GM21723 (cell line): ENCODE measurements around the gene OTUD6A.
"Not testable (repeated sequence)": the region's sequence is repeated elsewhere in the genome, so short reads cannot be mapped to it uniquely, and the experiment has no call there.

Source experiments
- ATAC-seq: cut with Tn5 transposase; IDR thresholded peaks from one replicate; pipeline ENCODE4 v1.9.1; 2021; ENCODE audit warnings: mild to moderate bottlenecking, moderate library complexity; ENCODE audit not compliant: unreplicated experiment

The OTUD6A gene

GRCh38 chrX:70044541-70045245 is 17.6 kb upstream of the OTUD6A start:
- no peak for ATAC-seq

DNA sequence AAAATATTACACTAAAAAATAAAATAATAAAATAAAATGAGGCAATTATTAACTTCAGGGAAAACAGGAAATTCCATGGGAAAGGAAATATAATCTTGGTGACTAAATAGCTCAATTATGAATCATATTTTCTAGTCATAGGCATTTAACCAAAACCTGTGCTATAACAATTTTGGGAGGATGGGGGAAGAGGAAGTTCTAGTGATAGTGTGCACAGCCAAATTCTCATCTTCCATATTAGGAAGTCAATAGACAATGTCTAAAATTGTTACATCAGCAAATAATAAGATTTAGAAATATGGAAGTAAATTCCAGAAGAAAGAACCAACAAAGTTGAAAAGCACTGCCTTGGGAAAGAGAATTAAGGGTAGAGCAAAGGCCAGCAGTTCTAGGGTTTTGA is 15.3 kb upstream of the OTUD6A start:
- ATAC-seq, result no peak

DNA sequence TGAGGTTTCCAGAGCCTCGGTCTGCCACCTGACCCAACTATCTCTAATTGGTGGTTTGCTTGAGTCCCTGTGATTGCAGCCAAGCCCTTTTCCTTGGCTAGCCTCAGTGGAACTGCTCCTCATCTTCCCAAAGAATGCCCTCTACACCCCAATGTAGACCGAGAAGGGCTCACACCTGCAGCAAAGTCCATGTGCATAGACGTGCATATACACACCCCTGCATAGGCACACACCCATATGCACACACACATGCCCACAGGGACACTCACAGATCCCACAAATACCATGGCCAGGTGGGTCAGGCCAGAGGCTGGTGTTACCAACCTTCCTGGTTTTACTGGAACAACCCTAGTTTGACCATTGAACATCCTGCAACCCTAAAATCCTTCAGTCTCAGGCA is 12.9 kb upstream of the OTUD6A start:
- ATAC-seq, result no peak

GRCh38 chrX:70049925-70050324 is 12.3 kb upstream of the OTUD6A start, which contains the start of gene AWAT2:
TSS of gene AWAT2 (minus strand) at chrX:70049938. CDS start at chrX:70049932, 6 bp downstream.
- no peak for ATAC-seq

- no peak for ATAC-seq
Measured at GRCh38 chrX:70052895-70053615, 9.2 kb upstream of the OTUD6A start.

DNA sequence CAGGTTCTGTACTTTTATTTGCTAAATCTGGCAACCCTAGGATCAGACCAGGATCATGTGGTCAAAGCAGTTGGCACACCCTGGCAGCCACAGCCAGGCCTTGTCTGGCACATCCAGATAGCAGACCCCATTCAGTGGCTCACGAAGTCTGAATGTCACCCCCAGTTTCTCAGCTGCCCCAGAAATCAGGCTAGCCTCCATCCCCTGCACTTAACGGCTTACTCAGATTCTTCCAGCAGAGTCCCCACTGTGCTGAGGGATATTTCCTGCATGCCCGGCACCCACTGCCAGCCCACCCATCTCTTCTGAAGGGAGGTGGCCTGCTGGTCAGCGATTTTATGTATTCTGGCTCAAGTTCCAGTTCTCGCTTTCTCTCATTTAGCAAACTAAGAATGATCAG is 7.9 kb upstream of the OTUD6A start:
- no peak for ATAC-seq

DNA sequence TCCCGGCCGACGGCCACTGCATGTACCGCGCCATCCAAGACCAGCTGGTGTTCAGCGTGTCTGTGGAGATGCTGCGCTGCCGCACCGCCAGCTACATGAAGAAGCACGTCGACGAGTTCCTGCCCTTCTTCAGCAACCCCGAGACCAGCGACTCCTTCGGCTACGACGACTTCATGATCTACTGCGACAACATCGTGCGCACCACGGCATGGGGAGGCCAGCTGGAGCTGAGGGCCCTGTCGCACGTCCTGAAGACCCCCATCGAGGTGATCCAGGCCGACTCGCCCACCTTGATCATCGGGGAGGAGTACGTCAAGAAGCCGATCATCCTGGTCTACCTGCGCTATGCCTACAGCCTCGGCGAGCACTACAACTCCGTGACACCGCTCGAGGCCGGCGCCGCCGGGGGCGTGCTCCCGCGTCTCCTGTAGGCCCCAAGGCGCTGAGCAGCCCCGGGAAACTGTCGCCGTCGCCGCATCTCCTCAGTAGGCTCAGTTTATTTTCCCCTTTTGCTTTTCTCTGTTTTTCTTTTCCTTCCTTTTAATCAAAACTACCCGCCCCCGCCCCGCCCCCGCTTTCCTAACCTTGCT is 799 bp downstream of the OTUD6A start:
- no peak for ATAC-seq

DNA sequence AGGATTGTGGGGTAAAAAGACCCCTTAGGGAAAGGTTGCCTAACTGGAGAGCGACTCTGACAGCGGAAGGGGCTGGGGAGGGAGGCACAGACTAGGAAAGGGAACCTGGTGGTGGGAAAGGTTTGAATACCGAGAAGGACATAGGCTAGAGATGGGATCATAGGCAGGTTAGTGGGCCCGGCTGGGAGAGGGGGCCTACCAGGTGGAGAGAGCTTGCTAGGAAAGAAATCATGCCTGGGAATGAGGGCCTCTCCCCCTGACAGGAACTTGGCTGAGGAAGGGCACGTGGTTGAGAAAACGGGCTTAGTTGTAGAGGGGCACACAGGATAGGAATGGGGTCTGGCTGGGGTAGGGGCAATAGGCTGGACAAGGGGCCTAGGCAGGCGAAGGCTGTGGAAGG is 4.4 kb downstream of the OTUD6A start:
- ATAC-seq, result no peak

GRCh38 chrX:70079297-70079696 is 17.0 kb downstream of the OTUD6A start:
- ATAC-seq, result no peak

GRCh38 chrX:70079870-70080269 is 17.6 kb downstream of the OTUD6A start:
- ATAC-seq, result no peak

GRCh38 chrX:70082723-70083122 is 20.5 kb downstream of the OTUD6A start:
- ATAC-seq, result no peak

GRCh38 chrX:70084592-70085240 is 22.5 kb downstream of the OTUD6A start:
- no peak for ATAC-seq

GRCh38 chrX:70087857-70088630 is 25.8 kb downstream of the OTUD6A start:
- ATAC-seq, result no peak

DNA sequence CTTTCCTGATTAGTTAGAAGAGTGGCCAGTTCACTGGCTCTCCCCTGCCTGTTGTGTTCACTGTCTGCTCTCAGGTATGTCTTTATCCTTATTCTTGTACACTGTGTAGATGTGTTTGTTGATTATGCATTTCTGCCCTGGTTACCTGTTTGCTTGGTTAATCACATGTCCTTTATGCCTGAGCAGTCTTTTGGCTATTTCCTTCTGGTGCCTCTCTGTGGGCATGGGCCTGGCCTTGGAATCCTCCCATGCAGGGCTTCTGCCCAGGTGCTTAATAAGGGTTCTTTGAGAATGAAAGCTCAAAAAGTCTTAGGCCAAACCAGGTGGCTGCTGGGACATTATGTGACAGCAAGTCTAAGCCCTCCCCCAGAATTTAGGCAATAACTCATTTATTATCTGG is 26.5 kb downstream of the OTUD6A start:
- no peak for ATAC-seq

GRCh38 chrX:70089604-70090297 is 27.5 kb downstream of the OTUD6A start:
- no peak for ATAC-seq

GRCh38 chrX:70092247-70092646 is 30.0 kb downstream of the OTUD6A start:
- no peak for ATAC-seq

- ATAC-seq, result no peak
Measured at GRCh38 chrX:70096052-70096451, 33.8 kb downstream of the OTUD6A start.

DNA sequence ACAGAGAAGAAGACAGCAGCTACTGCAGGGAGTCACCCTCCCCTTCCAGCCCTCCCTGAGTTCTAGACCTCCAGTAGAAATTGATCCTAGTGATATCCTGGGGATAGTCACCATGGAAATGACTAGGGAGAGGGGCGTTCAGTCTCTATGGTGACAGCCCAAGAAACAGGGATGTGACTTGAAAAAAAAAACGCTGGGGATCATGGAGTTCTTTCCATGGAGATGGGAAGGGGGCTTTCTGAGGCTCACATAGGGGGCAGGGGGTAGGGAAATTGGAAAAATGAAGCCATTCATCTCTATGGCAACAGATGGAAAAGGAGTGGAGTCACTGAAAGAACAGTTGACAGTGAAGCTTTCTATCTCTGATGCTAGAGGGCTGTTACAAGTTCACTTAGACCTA is 43.0 kb downstream of the OTUD6A start:
- ATAC-seq, result no peak

DNA sequence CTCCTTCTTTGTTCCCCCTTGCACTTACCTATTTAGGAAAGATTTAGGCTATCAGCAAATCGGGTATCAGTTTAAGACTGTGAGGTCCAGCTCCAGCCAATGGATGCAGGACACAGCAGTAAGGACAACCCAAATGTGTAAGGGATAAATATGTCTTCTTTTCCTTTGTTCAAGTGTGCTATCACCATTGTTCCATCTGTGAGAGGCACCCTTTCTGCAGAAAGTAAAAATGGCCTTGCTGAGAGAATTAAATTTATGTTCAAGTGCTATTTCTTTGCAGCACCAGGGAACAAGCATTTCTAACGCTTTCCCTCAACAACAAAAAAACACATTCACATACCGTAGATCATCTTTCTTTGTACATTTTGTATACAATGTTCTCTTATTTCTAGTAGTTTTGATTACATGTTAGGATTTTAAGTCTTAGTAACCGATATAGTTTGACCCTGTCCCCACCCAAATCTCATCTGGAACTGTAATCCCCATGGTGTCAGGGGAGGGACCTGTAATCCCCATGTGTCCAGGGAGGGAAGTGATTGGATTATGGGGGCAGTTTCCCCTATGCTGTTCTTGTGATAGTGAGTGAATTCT is 49.3 kb downstream of the OTUD6A start:
- ATAC-seq, result not testable (repeated sequence)
